GM12864 (cell line): ENCODE measurements around the gene RACGAP1.

ENCODE experiments used
- DNase-seq: peaks from one replicate; pipeline ENCODE4 v3.0.0-alpha.2; 2011; ENCODE audit warnings: low read depth
- H3K4me3 ChIP-seq: 2 replicates; pipeline ENCODE4 v1.5.1; 2011; ENCODE audit warnings: mild to moderate bottlenecking, low read depth, low read length, control low read depth
- TF ChIP-seq, protein P1 (sequence below): IDR thresholded peaks from 2 replicates; pipeline ENCODE4 v1.5.1; 2011; ENCODE audit warnings: low read depth, mild to moderate bottlenecking, moderate library complexity, low read length, control low read depth, inconsistent platforms; ENCODE audit errors: missing control alignments

The RACGAP1 gene

DNA sequence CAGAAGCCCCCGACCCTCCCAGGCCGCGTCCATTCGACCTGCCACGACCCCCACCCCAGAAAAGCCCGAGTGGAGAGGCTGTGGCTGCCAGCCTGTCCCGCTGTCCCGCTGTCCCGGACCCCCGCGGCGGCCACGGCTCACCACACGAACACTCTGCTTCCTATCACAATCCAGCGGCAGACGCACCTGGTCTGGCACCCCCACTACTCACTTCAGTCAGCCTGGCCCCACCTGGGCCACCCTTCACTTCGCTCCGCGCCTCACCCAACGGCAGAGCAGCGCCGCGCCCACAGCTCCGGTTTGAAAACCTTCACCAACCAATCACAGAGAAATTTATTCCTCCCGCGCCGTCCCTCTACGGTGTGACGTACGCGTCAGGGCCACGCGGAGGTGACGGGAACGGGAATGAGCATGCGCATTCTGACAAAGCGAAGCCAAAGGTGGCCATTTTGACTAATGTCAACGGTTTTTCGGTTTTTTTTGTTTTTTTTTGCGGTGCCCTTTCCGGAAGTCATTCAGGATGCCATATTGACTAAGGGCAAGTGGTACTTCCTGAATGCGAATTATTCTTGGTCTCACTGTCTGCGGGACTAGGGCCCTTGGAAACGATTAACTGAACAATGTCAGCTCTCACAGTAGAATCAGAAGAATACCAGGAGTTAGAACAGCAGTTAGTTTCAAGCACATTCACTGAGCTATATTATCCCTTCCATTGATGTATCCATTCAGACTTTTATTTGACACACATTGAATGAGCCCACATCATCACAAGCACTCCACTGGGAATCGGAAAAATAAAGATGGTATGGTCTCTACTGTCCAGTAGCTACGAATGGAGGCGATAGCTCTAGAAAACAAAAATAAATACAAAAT is at the start of gene RACGAP1:
RACGAP1 (minus strand) TSS at position 308 of the 873 bp plus-strand sequence. CDS start 8,779 bp downstream, outside the sequence.
- DNase-seq: peak; percentile 98
- H3K4me3 ChIP-seq: peak within 1 kb of the TSS; percentile 80
- TF ChIP-seq, protein P1, sequence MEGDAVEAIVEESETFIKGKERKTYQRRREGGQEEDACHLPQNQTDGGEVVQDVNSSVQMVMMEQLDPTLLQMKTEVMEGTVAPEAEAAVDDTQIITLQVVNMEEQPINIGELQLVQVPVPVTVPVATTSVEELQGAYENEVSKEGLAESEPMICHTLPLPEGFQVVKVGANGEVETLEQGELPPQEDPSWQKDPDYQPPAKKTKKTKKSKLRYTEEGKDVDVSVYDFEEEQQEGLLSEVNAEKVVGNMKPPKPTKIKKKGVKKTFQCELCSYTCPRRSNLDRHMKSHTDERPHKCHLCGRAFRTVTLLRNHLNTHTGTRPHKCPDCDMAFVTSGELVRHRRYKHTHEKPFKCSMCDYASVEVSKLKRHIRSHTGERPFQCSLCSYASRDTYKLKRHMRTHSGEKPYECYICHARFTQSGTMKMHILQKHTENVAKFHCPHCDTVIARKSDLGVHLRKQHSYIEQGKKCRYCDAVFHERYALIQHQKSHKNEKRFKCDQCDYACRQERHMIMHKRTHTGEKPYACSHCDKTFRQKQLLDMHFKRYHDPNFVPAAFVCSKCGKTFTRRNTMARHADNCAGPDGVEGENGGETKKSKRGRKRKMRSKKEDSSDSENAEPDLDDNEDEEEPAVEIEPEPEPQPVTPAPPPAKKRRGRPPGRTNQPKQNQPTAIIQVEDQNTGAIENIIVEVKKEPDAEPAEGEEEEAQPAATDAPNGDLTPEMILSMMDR: no peak

DNA sequence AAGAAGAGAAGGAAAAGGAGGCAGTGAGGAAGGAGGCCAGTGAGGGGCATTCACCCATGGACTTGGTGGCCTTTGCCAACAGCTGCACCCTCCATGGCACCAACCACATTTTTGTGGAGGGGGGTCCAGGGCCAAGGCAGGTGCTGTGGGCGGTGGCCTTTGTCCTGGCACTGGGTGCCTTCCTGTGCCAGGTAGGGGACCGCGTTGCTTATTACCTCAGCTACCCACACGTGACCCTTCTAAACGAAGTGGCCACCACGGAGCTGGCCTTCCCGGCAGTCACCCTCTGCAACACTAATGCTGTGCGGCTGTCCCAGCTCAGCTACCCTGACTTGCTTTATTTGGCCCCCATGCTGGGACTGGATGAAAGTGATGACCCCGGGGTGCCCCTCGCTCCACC is 48.4 kb upstream of the RACGAP1 start:
- TF ChIP-seq, protein P1: no peak
- no peak overlapping the region for H3K4me3 ChIP-seq
- DNase-seq: no peak

GRCh38 chr12:50073206-50073605 is 47.9 kb upstream of the RACGAP1 start:
- TF ChIP-seq, protein P1: no peak
- no peak for DNase-seq
- no peak overlapping the region for H3K4me3 ChIP-seq

DNA sequence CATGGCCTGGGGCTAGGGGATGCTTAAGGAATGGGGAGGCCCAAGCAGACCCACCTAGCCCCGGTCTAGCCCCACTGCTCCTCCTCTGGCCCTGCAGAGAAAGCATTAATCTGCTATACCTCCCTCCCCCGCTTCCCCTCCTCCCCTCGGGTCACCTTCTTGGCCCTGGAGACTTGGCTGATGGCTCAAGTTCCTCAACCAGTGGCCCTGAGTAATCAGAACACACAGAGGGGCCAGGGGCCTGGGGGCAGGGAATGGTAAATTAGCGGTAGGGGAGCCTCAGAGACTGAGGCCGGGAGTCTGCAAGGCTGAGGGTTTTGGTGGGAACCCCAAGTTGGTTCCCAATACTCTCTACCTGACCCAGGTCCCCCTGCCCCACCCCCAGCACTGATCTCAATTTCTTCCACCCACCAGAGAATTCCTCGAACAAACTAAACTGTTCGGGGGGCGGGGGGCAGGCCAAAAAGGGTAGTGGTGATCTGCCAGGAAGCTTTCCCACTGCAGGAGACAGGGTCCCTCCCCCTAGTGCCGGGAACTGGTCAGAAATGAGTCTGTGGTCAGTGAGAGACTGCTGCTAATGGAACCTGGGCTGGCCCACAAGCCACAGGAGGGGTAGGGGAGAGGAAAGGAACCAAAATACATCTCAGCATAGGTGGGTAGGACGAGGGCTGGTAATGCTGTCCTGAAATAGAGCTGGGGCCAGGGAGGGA is 47.1 kb upstream of the RACGAP1 start:
- DNase-seq: no peak
- TF ChIP-seq, protein P1: no peak
- H3K4me3 ChIP-seq: no peak overlapping the region

DNA sequence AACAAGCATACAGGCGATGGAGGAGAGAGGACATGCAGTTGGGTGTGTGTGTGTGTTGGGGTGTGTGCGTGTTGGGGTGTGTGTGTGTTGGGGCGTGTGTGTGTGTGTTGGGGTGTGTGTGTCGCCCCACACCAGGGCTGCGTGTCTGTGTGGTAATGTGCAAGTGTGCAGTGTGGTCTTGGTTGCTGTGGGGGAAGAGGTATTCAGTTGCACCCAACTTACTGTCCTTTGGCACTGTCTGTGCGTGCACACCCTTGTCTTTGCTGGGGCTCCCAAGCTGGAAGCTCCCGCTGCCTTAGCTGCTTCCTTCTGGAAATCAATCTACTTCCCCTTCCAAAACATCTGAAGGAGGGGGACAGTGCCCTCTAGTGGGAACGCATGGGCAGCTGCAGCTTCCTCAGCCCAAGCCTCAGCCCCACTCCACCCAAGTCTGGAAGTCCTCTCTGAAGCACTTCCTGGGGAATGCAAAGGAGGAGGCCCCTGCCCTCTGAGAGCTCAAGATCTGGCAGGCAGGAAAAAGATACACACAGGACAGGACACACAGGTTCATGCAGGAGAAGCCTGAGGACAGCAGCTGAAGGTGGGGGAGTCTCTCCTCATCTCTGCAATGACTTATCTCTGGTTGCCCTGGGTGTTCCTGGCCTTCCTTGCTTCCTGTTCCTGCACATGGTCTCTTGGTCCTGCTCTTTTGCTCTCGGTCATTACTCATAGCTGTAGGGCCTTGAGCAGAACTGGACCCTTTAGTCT is 45.2 kb upstream of the RACGAP1 start:
- no peak overlapping the region for H3K4me3 ChIP-seq
- no peak for DNase-seq
- TF ChIP-seq, protein P1: peak; percentile 98

GRCh38 chr12:50069539-50069938 is 44.2 kb upstream of the RACGAP1 start:
- H3K4me3 ChIP-seq: no peak overlapping the region
- DNase-seq: no peak
- TF ChIP-seq, protein P1: no peak
